ENCODE data around the gene BRIP1.
A peak's percentile ranks its signal among the peaks of the same experiment; 100 is the strongest.
"Not testable (repeated sequence)": the region's sequence is repeated elsewhere in the genome, so short reads cannot be mapped to it uniquely, and the experiment has no call there.

Gene BRIP1

GRCh38 chr17:61868074-61868473 is 4.7 kb upstream of the BRIP1 start:
- H3K36me3 ChIP-seq (ENCODE audit: control insufficient read depth, insufficient read depth, low read length), result peaks cover 23% of the 10 kb centered on the region
- H3K4me1 ChIP-seq (ENCODE audit: control insufficient read depth, insufficient read depth, low read length), result no peaks in the 10 kb centered on the region
- H3K4me3 ChIP-seq (ENCODE audit: insufficient read depth, low read depth, low read length), result no peak overlapping the region
- no peak overlapping the region for H3K27ac ChIP-seq (ENCODE audit: insufficient read depth, low read depth, low read length, poor library complexity, severe bottlenecking)
- H3K27me3 ChIP-seq (ENCODE audit: control insufficient read depth, insufficient read depth, low read length, poor library complexity, severe bottlenecking), result no peaks in the 10 kb centered on the region
- WGBS, 2 experiments, result 100% methylated on average over 1 of the region's 2 CpGs
- H3K9me3 ChIP-seq (ENCODE audit: control insufficient read depth, low read length), result no peaks in the 10 kb centered on the region

- Histone ChIP-seq H3K9me3 (ENCODE audit: control insufficient read depth, low read length) (no peaks in the 10 kb centered on the region), H3K27ac (ENCODE audit: insufficient read depth, low read depth, low read length, poor library complexity, severe bottlenecking) (no peak overlapping the region), H3K4me3 (ENCODE audit: insufficient read depth, low read depth, low read length) (no peak overlapping the region), H3K4me1 (ENCODE audit: control insufficient read depth, insufficient read depth, low read length) (peaks cover under 1% of the 10 kb centered on the region), H3K27me3 (ENCODE audit: control insufficient read depth, insufficient read depth, low read length, poor library complexity, severe bottlenecking) (no peaks in the 10 kb centered on the region), H3K36me3 (ENCODE audit: control insufficient read depth, insufficient read depth, low read length) (peaks cover 20% of the 10 kb centered on the region)
These were observed 3.7 kb upstream of the BRIP1 start for GRCh38 chr17:61867033-61867432.

- H3K27me3 ChIP-seq (ENCODE audit: control insufficient read depth, insufficient read depth, low read length, poor library complexity, severe bottlenecking), result no peaks in the 10 kb centered on the region
These were observed 436 bp upstream of the BRIP1 start for GRCh38 chr17:61863801-61864126.

GRCh38 chr17:61862105-61862574 is 1.2 kb downstream of the BRIP1 start:
- Histone ChIP-seq H3K27ac (ENCODE audit: insufficient read depth, low read depth, low read length, poor library complexity, severe bottlenecking) (no peak overlapping the region), H3K4me1 (ENCODE audit: control insufficient read depth, insufficient read depth, low read length) (peaks cover 6% of the 10 kb centered on the region), H3K9me3 (ENCODE audit: control insufficient read depth, low read length) (no peaks in the 10 kb centered on the region), H3K4me3 (ENCODE audit: insufficient read depth, low read depth, low read length) (peak overlapping the region; percentile 68), H3K27me3 (ENCODE audit: control insufficient read depth, insufficient read depth, low read length, poor library complexity, severe bottlenecking) (no peaks in the 10 kb centered on the region), H3K36me3 (ENCODE audit: control insufficient read depth, insufficient read depth, low read length) (peaks cover 8% of the 10 kb centered on the region)
- WGBS, 2 experiments, result 0 to 17% methylated on average over 1 of the region's 1 CpG

More at GRCh38 chr17:61863801-61864126, 436 bp upstream of the BRIP1 start:
- H3K4me1 ChIP-seq (ENCODE audit: control insufficient read depth, insufficient read depth, low read length), result peaks cover 6% of the 10 kb centered on the region
- H3K27ac ChIP-seq (ENCODE audit: insufficient read depth, low read depth, low read length, poor library complexity, severe bottlenecking), result peak overlapping the region; percentile 22
- 9 to 10% methylated on average over 8 of the region's 8 CpGs for WGBS, 2 experiments
- peak overlapping the region; percentile 68 for H3K4me3 ChIP-seq (ENCODE audit: insufficient read depth, low read depth, low read length)
- H3K36me3 ChIP-seq (ENCODE audit: control insufficient read depth, insufficient read depth, low read length), result peaks cover 15% of the 10 kb centered on the region
- no peaks in the 10 kb centered on the region for H3K9me3 ChIP-seq (ENCODE audit: control insufficient read depth, low read length)

GRCh38 chr17:61860397-61860796 is 2.9 kb downstream of the BRIP1 start:
- not testable (repeated sequence) for H3K27me3 ChIP-seq (ENCODE audit: control insufficient read depth, insufficient read depth, low read length, poor library complexity, severe bottlenecking); H3K9me3 ChIP-seq (ENCODE audit: control insufficient read depth, low read length); H3K36me3 ChIP-seq (ENCODE audit: control insufficient read depth, insufficient read depth, low read length); H3K4me1 ChIP-seq (ENCODE audit: control insufficient read depth, insufficient read depth, low read length); H3K27ac ChIP-seq (ENCODE audit: insufficient read depth, low read depth, low read length, poor library complexity, severe bottlenecking); H3K4me3 ChIP-seq (ENCODE audit: insufficient read depth, low read depth, low read length)
- WGBS, 2 experiments, result 88 to 94% methylated on average over 10 of the region's 10 CpGs

GRCh38 chr17:61856035-61856434 is 7.3 kb downstream of the BRIP1 start:
- no peak overlapping the region for H3K27ac ChIP-seq (ENCODE audit: insufficient read depth, low read depth, low read length, poor library complexity, severe bottlenecking)
- H3K9me3 ChIP-seq (ENCODE audit: control insufficient read depth, low read length), result no peaks in the 10 kb centered on the region
- H3K4me3 ChIP-seq (ENCODE audit: insufficient read depth, low read depth, low read length), result no peak overlapping the region
- H3K36me3 ChIP-seq (ENCODE audit: control insufficient read depth, insufficient read depth, low read length), result peaks cover 11% of the 10 kb centered on the region
- 97 to 100% methylated on average over 1 of the region's 1 CpG for WGBS, 2 experiments
- H3K4me1 ChIP-seq (ENCODE audit: control insufficient read depth, insufficient read depth, low read length), result no peaks in the 10 kb centered on the region
- H3K27me3 ChIP-seq (ENCODE audit: control insufficient read depth, insufficient read depth, low read length, poor library complexity, severe bottlenecking), result no peaks in the 10 kb centered on the region

- Histone ChIP-seq H3K36me3 (ENCODE audit: control insufficient read depth, insufficient read depth, low read length) (peaks cover 12% of the 10 kb centered on the region), H3K4me1 (ENCODE audit: control insufficient read depth, insufficient read depth, low read length) (no peaks in the 10 kb centered on the region), H3K4me3 (ENCODE audit: insufficient read depth, low read depth, low read length) (no peak overlapping the region), H3K27ac (ENCODE audit: insufficient read depth, low read depth, low read length, poor library complexity, severe bottlenecking) (no peak overlapping the region), H3K27me3 (ENCODE audit: control insufficient read depth, insufficient read depth, low read length, poor library complexity, severe bottlenecking) (no peaks in the 10 kb centered on the region), H3K9me3 (ENCODE audit: control insufficient read depth, low read length) (no peaks in the 10 kb centered on the region)
- WGBS, 2 experiments, result 100% methylated on average over 2 of the region's 2 CpGs
These were observed 10.5 kb downstream of the BRIP1 start for GRCh38 chr17:61852857-61853256.

- Histone ChIP-seq H3K36me3 (ENCODE audit: control insufficient read depth, insufficient read depth, low read length) (peaks cover 17% of the 10 kb centered on the region), H3K27me3 (ENCODE audit: control insufficient read depth, insufficient read depth, low read length, poor library complexity, severe bottlenecking) (no peaks in the 10 kb centered on the region), H3K4me3 (ENCODE audit: insufficient read depth, low read depth, low read length) (no peak overlapping the region), H3K9me3 (ENCODE audit: control insufficient read depth, low read length) (no peaks in the 10 kb centered on the region), H3K4me1 (ENCODE audit: control insufficient read depth, insufficient read depth, low read length) (no peaks in the 10 kb centered on the region), H3K27ac (ENCODE audit: insufficient read depth, low read depth, low read length, poor library complexity, severe bottlenecking) (no peak overlapping the region)
These were observed 13.7 kb downstream of the BRIP1 start for GRCh38 chr17:61849674-61850073.

- 89% methylated on average over 2 of the region's 2 CpGs; no CpG with 5 or more reads in 1 of the 2 experiments for WGBS, 2 experiments
- no peaks in the 10 kb centered on the region for H3K4me1 ChIP-seq (ENCODE audit: control insufficient read depth, insufficient read depth, low read length)
- H3K27me3 ChIP-seq (ENCODE audit: control insufficient read depth, insufficient read depth, low read length, poor library complexity, severe bottlenecking), result no peaks in the 10 kb centered on the region
- peaks cover 21% of the 10 kb centered on the region for H3K36me3 ChIP-seq (ENCODE audit: control insufficient read depth, insufficient read depth, low read length)
- no peaks in the 10 kb centered on the region for H3K9me3 ChIP-seq (ENCODE audit: control insufficient read depth, low read length)
- no peak overlapping the region for H3K4me3 ChIP-seq (ENCODE audit: insufficient read depth, low read depth, low read length)
- no peak overlapping the region for H3K27ac ChIP-seq (ENCODE audit: insufficient read depth, low read depth, low read length, poor library complexity, severe bottlenecking)
These were observed 14.4 kb downstream of the BRIP1 start for GRCh38 chr17:61848896-61849295.

GRCh38 chr17:61848247-61848646 is 15.1 kb downstream of the BRIP1 start:
- Histone ChIP-seq H3K9me3 (ENCODE audit: control insufficient read depth, low read length) (no peaks in the 10 kb centered on the region), H3K27me3 (ENCODE audit: control insufficient read depth, insufficient read depth, low read length, poor library complexity, severe bottlenecking) (no peaks in the 10 kb centered on the region), H3K36me3 (ENCODE audit: control insufficient read depth, insufficient read depth, low read length) (peaks cover 21% of the 10 kb centered on the region), H3K27ac (ENCODE audit: insufficient read depth, low read depth, low read length, poor library complexity, severe bottlenecking) (no peak overlapping the region), H3K4me3 (ENCODE audit: insufficient read depth, low read depth, low read length) (no peak overlapping the region), H3K4me1 (ENCODE audit: control insufficient read depth, insufficient read depth, low read length) (no peaks in the 10 kb centered on the region)
- 92 to 100% methylated on average over 1 to 2 of the region's 2 CpGs for WGBS, 2 experiments

GRCh38 chr17:61847659-61848058 is 15.7 kb downstream of the BRIP1 start:
- no peak overlapping the region for H3K27ac ChIP-seq (ENCODE audit: insufficient read depth, low read depth, low read length, poor library complexity, severe bottlenecking)
- H3K4me1 ChIP-seq (ENCODE audit: control insufficient read depth, insufficient read depth, low read length), result no peaks in the 10 kb centered on the region
- 87 to 91% methylated on average over 1 to 2 of the region's 3 CpGs for WGBS, 2 experiments
- no peak overlapping the region for H3K4me3 ChIP-seq (ENCODE audit: insufficient read depth, low read depth, low read length)
- H3K27me3 ChIP-seq (ENCODE audit: control insufficient read depth, insufficient read depth, low read length, poor library complexity, severe bottlenecking), result no peaks in the 10 kb centered on the region
- H3K9me3 ChIP-seq (ENCODE audit: control insufficient read depth, low read length), result no peaks in the 10 kb centered on the region
- H3K36me3 ChIP-seq (ENCODE audit: control insufficient read depth, insufficient read depth, low read length), result peaks cover 21% of the 10 kb centered on the region

Measured in ectodermal cell (in vitro differentiated cells).